Measurements from ENCODE around the gene MRAS. TPM values are rescaled to one million over a fixed set of nuclear protein-coding genes. Genes with fewer than 3 reads are reported as not detected.

MRAS gene
- total and polyA plus RNA-seq, 2 of the 4 experiments (the other 2 are of a cell fraction) = 59.3 to 60.6 TPM

DNA sequence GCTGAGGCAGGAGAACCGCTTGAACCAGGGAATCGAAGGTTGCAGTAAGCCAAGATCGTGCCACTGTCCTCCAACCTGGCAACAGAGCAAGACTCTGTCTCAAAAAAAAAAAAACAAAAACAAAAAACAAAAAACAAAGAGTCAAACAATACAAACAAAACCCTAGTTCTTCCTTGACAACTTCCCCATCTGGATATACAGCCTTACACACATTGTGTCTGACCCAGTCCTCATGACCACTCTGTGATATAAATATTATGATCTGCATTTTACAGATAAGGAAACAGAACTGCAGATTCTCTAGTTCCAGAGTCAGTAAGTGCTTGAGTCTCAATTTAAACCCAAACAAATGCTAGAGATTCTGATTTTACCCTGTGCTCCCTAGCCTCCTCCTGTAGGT is 81.3 kb downstream of the MRAS start:
- Histone ChIP-seq H4K20me1 (ENCODE audit: insufficient read depth, low read length) (no peaks in the 10 kb centered on the region), H4K91ac (ENCODE audit: insufficient read depth, low read depth, low read length) (no peak overlapping the region), H3K27ac (ENCODE audit: insufficient read depth, low read length) (no peak overlapping the region), H3K9me1 (ENCODE audit: insufficient read depth, low read length) (no peaks in the 10 kb centered on the region), H2AK5ac (ENCODE audit: low read depth, low read length) (no peak overlapping the region), H3K18ac (ENCODE audit: low read depth, low read length) (no peak overlapping the region), H3K4me1 (ENCODE audit: control insufficient read depth, insufficient read depth, low read length) (no peaks in the 10 kb centered on the region), H2AK9ac (replicated peaks; ENCODE audit: low read depth, low read length, poor library complexity) (no peak overlapping the region), H2BK20ac (ENCODE audit: low read depth, low read length) (no peak overlapping the region), H2BK120ac (ENCODE audit: low read depth, low read length) (no peak overlapping the region), H3K56ac (ENCODE audit: extremely low read depth, insufficient read depth, low read length) (no peak overlapping the region), H3K14ac (replicated peaks; ENCODE audit: low read depth, low read length) (no peak overlapping the region), H2AFZ (replicated peaks; ENCODE audit: low read length, poor library complexity) (no peak overlapping the region), H2BK15ac (ENCODE audit: low read depth, low read length) (no peak overlapping the region), H3K27me3 (ENCODE audit: control insufficient read depth, insufficient read depth, low read length) (peaks cover 28% of the 10 kb centered on the region), H3K79me1 (ENCODE audit: low read depth in 1 of 2, low read length in 2 of 2) (no peaks in the 10 kb centered on the region), H3K36me3 (ENCODE audit: control insufficient read depth, insufficient read depth, low read length) (no peaks in the 10 kb centered on the region), H3K23ac (ENCODE audit: low read depth, low read length) (no peak overlapping the region), H3K9me3 (ENCODE audit: control insufficient read depth, insufficient read depth, low read length) (no peaks in the 10 kb centered on the region), H3K9ac (ENCODE audit: low read depth, low read length) (no peak overlapping the region), H4K8ac (ENCODE audit: low read depth in 2 of 2, low read length in 2 of 2) (no peak overlapping the region), H3K4me2 (ENCODE audit: low read depth, low read length) (no peak overlapping the region), H3K4ac (ENCODE audit: low read depth, low read length) (no peak overlapping the region), H4K5ac (ENCODE audit: low read depth, low read length) (no peak overlapping the region), H3K4me3 (ENCODE audit: insufficient read depth, low read depth, low read length) (no peak overlapping the region), H2BK5ac (ENCODE audit: low read depth, low read length, poor library complexity, severe bottlenecking) (no peak overlapping the region)
- DNase-seq (no peak), ATAC-seq (ENCODE audit: low read depth) (no peak)
- no CpG with 5 or more reads among the region's 3 CpGs for WGBS, 2 experiments (ENCODE audit: extremely low coverage in 2 of 2, insufficient read length in 1 of 2)
- ChIA-PET POLR2A (ENCODE audit: unreplicated experiment) (no interaction called here), CTCF (interaction anchor here (1.2 to 1.7 kb wide), 2 partner anchors 12 to 506 kb away, joined by 3 to 7 read pairs; no protein-coding TSS in a partner anchor)
- intact Hi-C loops (cut with micrococcal nuclease) (loop anchor here (5.0 kb wide), 2 partner anchors 307 to 362 kb away; no protein-coding TSS in a partner anchor), dilution Hi-C loops (cut with HindIII; ENCODE audit: low sequenced_read_pairs, unreplicated experiment) (no loop called here), in situ Hi-C loops (cut with MboI; ENCODE audit: low sequenced_read_pairs) (no loop called here)
- no TSS peak for BruUV-seq (replicated peaks)
- TF ChIP-seq NFE2L2 (IDR thresholded peaks at IDR 0.05; ENCODE audit: low read depth, low read length) (no peak), FOS (IDR thresholded peaks at IDR 0.05; ENCODE audit: low read depth, low read length) (no peak), RAD21 (IDR thresholded peaks at IDR 0.05; ENCODE audit: low read length) (no peak)
